ENCODE measurements around the gene CERS6.

DNA sequence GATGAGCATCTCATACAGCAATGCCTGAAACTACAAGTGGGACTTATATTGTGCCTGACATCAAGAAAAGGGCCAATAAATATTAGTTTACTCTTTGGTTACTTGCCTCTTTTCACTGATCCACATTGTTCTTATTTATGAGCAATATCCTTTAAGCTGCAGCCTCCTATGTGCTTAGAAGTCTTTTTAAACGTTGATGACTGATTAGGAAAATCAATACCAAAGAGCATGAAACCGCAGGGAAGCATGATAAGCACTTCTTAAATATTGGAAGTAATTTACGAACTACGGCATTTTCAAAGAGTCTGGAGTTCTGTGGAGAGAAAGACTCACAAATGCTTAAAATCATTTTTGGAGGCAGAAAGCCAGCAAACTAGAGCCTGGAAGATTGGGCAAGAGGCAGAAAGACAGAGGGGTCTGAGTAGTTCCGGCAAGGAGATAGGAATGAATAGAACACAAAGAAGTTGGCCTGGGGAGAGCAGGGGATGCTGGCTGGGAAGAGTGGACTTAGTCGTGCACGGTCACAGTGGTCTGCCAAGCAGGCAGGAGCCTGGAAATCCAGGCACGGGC is 223.8 kb downstream of the CERS6 start:
- TF ChIP-seq, protein P1, sequence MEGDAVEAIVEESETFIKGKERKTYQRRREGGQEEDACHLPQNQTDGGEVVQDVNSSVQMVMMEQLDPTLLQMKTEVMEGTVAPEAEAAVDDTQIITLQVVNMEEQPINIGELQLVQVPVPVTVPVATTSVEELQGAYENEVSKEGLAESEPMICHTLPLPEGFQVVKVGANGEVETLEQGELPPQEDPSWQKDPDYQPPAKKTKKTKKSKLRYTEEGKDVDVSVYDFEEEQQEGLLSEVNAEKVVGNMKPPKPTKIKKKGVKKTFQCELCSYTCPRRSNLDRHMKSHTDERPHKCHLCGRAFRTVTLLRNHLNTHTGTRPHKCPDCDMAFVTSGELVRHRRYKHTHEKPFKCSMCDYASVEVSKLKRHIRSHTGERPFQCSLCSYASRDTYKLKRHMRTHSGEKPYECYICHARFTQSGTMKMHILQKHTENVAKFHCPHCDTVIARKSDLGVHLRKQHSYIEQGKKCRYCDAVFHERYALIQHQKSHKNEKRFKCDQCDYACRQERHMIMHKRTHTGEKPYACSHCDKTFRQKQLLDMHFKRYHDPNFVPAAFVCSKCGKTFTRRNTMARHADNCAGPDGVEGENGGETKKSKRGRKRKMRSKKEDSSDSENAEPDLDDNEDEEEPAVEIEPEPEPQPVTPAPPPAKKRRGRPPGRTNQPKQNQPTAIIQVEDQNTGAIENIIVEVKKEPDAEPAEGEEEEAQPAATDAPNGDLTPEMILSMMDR (conservative IDR thresholded peaks at IDR 0.05): no peak
- no peak for TF ChIP-seq EZH2 (IDR thresholded peaks at IDR 0.05; ENCODE audit: low read depth)
